Mucosa of rectum (tissue), 2 donors: ENCODE results near the gene DENND5B.
"Not testable (repeated sequence)": the region's sequence is repeated elsewhere in the genome, so short reads cannot be mapped to it uniquely, and the experiment has no call there.

Source experiments
- H3K27ac ChIP-seq, 2 donors: one replicate each; pipeline ENCODE4 v1.7.0; 2013; ENCODE audit warnings: inconsistent platforms in 2 of 2, low read depth in 2 of 2, low read length in 2 of 2
- H3K27me3 ChIP-seq, 2 donors: one replicate each; pipeline ENCODE4 v1.7.0; 2013; ENCODE audit warnings: low read length in 2 of 2; ENCODE audit not compliant: control insufficient read depth in 2 of 2, insufficient read depth in 2 of 2
- H3K36me3 ChIP-seq, 2 donors: one replicate each; pipeline ENCODE4 v1.7.0; 2013; ENCODE audit warnings: low read length in 2 of 2; ENCODE audit not compliant: control insufficient read depth in 2 of 2, insufficient read depth in 2 of 2
- H3K4me1 ChIP-seq, 2 donors: one replicate each; pipeline ENCODE4 v1.7.0; 2013; ENCODE audit warnings: low read length in 2 of 2, mild to moderate bottlenecking in 1 of 2; ENCODE audit not compliant: control insufficient read depth in 2 of 2, insufficient read depth in 2 of 2
- H3K4me3 ChIP-seq, 2 donors: one replicate each; pipeline ENCODE4 v1.7.0; 2013; ENCODE audit warnings: low read length in 2 of 2
- H3K9ac ChIP-seq, 2 donors: one replicate each; pipeline ENCODE4 v1.7.0; 2013; ENCODE audit warnings: low read length in 2 of 2, low read depth in 1 of 2, mild to moderate bottlenecking in 1 of 2
- H3K9me3 ChIP-seq, 2 donors: one replicate each; pipeline ENCODE4 v1.7.0; 2013; ENCODE audit warnings: low read length in 2 of 2; ENCODE audit not compliant: control insufficient read depth in 2 of 2
- donor health status: healthy.
- donor health status: Normal muscosa, but diverticular disease.

DENND5B gene

GRCh38 chr12:31478425-31478824, 112.5 kb downstream of the DENND5B start:
- H3K4me1 ChIP-seq, result no peaks in the 10 kb centered on the region
- H3K27ac ChIP-seq, result no peak overlapping the region
- H3K27me3 ChIP-seq, result no peaks in the 10 kb centered on the region
- H3K4me3 ChIP-seq, result no peak overlapping the region
- no peaks in the 10 kb centered on the region for H3K36me3 ChIP-seq
- no peaks in the 10 kb centered on the region for H3K9me3 ChIP-seq
- H3K9ac ChIP-seq, result no peak overlapping the region

GRCh38 chr12:31477687-31478086, 113.2 kb downstream of the DENND5B start:
- no peak overlapping the region for H3K27ac ChIP-seq
- H3K36me3 ChIP-seq, result no peaks in the 10 kb centered on the region
- no peaks in the 10 kb centered on the region for H3K9me3 ChIP-seq
- H3K9ac ChIP-seq, result no peak overlapping the region
- H3K27me3 ChIP-seq, result no peaks in the 10 kb centered on the region
- H3K4me3 ChIP-seq, result no peak overlapping the region
- H3K4me1 ChIP-seq, result no peaks in the 10 kb centered on the region

DNA sequence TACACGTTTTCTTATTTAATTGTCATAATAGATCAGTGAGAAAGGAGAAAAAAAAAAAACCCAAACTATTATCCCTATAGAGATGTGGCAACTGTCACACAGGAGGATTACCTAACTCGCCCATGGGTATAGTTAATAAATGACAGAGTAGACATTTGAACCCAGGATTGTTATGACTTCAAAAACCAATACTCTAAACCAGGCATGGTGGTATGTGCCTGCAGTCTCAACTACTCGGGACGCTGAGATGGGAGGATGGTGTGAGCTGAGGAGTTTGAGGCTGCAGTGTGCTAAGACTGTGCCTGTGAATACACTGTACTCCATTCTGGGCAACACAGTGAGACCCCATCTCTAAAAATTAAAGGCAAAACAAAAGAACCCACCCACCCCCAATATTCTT, 114.5 kb downstream of the DENND5B start:
- no peak overlapping the region for H3K27ac ChIP-seq
- no peaks in the 10 kb centered on the region for H3K27me3 ChIP-seq
- H3K36me3 ChIP-seq, result no peaks in the 10 kb centered on the region
- H3K9ac ChIP-seq, result no peak overlapping the region
- H3K4me1 ChIP-seq, result no peaks in the 10 kb centered on the region
- no peak overlapping the region for H3K4me3 ChIP-seq
- no peaks in the 10 kb centered on the region for H3K9me3 ChIP-seq

DNA sequence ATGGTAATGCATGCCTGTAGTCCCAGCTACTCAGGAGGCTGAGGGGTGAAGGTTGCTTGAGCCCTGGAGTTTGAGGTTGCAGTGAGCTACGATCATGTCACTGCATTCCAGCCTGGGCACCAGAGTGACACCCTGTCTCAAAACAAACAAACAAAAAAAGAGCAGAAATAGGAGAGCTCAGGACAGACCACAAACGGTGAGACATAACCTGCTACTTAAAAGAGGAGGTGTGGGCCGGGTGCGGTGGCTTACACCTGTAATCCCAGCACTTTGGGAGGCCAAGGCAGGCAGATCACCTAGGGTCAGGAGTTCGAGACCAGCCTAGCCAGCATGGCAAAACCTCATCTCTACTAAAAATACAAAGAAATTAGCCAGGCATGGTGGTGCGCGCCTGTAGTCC, 115.3 kb downstream of the DENND5B start:
- not testable (repeated sequence) for H3K9ac ChIP-seq, H3K9me3 ChIP-seq, H3K4me1 ChIP-seq, H3K36me3 ChIP-seq, H3K27me3 ChIP-seq, H3K27ac ChIP-seq, H3K4me3 ChIP-seq

DNA sequence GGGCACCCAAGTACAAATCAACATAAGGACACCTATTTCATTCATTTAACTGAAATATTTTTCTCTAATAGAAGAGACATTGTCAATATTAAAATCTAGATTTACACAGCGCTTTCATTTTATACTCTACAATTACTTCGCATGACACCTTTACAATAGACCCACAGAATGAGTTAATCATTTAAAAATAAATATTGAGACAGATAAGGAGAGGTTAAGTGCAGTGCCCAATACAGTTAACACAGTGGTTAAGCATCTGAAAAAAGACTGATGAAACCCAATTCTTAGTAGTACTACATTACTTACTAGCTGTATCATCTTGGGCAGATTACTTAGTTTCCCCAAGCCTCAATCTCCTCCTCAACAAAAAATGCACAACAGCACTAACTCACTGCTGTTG, 116.2 kb downstream of the DENND5B start:
- H3K27ac ChIP-seq, result no peak overlapping the region
- no peaks in the 10 kb centered on the region for H3K4me1 ChIP-seq
- no peaks in the 10 kb centered on the region for H3K36me3 ChIP-seq
- no peak overlapping the region for H3K9ac ChIP-seq
- H3K9me3 ChIP-seq, result no peaks in the 10 kb centered on the region
- no peak overlapping the region for H3K4me3 ChIP-seq
- H3K27me3 ChIP-seq, result no peaks in the 10 kb centered on the region

DNA sequence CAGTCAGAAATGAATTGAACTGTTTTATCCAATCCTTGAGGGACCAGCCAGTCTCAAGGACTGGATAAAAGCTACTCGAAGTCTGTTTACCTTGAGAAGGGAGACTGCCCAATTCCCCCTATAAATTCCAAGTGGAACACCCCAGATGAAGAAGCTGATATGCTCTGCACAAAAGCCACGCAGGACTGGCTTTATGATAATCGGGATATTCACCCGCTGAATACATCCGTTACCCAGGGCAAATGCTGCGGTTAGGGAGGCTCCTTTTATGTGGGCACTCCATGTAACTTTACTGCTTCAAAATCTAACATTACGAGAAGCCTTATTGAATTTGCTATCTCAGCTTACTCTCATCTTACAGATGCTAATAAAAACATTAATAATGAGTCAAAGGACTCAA, 119.1 kb downstream of the DENND5B start:
- Histone ChIP-seq H3K4me1 (no peaks in the 10 kb centered on the region), H3K27ac (no peak overlapping the region), H3K4me3 (no peak overlapping the region), H3K9ac (no peak overlapping the region), H3K36me3 (no peaks in the 10 kb centered on the region), H3K27me3 (no peaks in the 10 kb centered on the region), H3K9me3 (no peaks in the 10 kb centered on the region)

GRCh38 chr12:31471051-31471450, 119.9 kb downstream of the DENND5B start:
- Histone ChIP-seq H3K27me3 (no peaks in the 10 kb centered on the region), H3K27ac (no peak overlapping the region), H3K36me3 (no peaks in the 10 kb centered on the region), H3K9ac (no peak overlapping the region), H3K4me3 (no peak overlapping the region), H3K9me3 (no peaks in the 10 kb centered on the region), H3K4me1 (no peaks in the 10 kb centered on the region)

GRCh38 chr12:31470459-31470858, 120.5 kb downstream of the DENND5B start:
- no peaks in the 10 kb centered on the region for H3K36me3 ChIP-seq
- H3K9ac ChIP-seq, result no peak overlapping the region
- H3K4me1 ChIP-seq, result no peaks in the 10 kb centered on the region
- no peaks in the 10 kb centered on the region for H3K27me3 ChIP-seq
- H3K27ac ChIP-seq, result no peak overlapping the region
- H3K4me3 ChIP-seq, result no peak overlapping the region
- H3K9me3 ChIP-seq, result no peaks in the 10 kb centered on the region

DNA sequence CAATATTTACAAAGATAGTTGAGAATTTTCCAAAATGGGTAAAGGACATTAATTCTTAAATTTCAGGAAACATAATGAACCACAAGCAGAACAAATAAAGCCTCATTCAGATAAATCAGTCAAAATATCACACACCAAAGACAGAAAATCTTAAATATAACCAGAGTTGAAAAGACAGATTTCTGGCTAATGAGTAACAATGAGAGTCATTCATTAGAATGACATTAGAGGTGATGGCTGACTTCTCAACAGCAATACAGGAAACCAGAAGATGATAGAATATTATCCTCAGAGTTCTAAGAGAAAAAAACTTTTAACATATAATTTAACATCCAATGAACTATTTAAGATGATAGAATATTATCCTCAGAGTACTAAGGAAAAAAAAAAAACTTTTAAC, 124.2 kb downstream of the DENND5B start:
- Histone ChIP-seq H3K9me3 (no peaks in the 10 kb centered on the region), H3K4me3 (no peak overlapping the region), H3K4me1 (no peaks in the 10 kb centered on the region), H3K9ac (no peak overlapping the region), H3K36me3 (no peaks in the 10 kb centered on the region), H3K27ac (no peak overlapping the region), H3K27me3 (no peaks in the 10 kb centered on the region)

DNA sequence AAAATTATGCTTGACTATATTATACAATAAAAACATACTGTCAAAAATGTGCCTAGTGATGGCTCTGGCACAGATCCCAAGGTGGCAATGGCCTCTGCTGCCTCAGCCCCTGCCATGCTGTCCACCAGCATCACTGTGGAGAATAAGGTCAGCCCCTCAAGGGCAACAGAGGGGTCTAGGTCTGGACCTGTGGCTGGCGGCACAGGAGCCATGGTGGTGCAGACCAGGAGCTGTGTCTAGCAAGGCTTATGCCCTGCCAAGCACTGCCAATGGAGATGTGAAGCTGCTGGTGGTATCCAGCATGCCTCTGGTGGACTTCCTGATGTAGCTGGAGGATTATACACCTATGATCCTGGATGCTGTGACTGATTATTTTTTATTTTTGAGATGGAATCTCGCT, 125.9 kb downstream of the DENND5B start:
- no peak overlapping the region for H3K4me3 ChIP-seq
- no peaks in the 10 kb centered on the region for H3K27me3 ChIP-seq
- no peaks in the 10 kb centered on the region for H3K4me1 ChIP-seq
- H3K36me3 ChIP-seq, result no peaks in the 10 kb centered on the region
- no peaks in the 10 kb centered on the region for H3K9me3 ChIP-seq
- H3K27ac ChIP-seq, result no peak overlapping the region
- H3K9ac ChIP-seq, result no peak overlapping the region

DNA sequence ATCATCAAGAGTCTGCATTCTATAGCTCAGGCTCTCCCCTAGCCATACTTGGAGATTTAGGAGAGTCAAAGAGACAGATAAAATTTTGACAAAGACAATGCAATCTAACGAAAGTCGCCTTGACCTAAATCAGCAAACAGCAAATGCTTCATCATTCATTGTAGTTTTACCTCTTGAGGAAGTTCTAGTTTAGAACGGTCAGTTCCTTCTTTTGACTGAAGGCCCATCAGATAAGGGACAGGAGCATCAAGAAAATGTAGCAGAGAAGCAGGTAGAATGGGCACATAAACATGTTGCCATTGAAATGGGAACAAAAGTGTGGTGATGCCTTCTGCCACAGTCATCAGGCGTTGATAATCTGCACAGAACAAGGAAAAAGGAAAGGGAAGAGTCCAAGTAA, 130.9 kb downstream of the DENND5B start:
- H3K4me3 ChIP-seq, result no peak overlapping the region
- no peaks in the 10 kb centered on the region for H3K4me1 ChIP-seq
- H3K9ac ChIP-seq, result no peak overlapping the region
- H3K9me3 ChIP-seq, result no peaks in the 10 kb centered on the region
- no peaks in the 10 kb centered on the region for H3K27me3 ChIP-seq
- no peak overlapping the region for H3K27ac ChIP-seq
- H3K36me3 ChIP-seq, result no peaks in the 10 kb centered on the region
